Fibroblast of peridontal ligament (primary cell): ENCODE data around the gene ARL15.

Experiments
- DNase-seq: peaks from one replicate; pipeline ENCODE4 v3.0.0-alpha.2; 2010; ENCODE audit errors: extremely low read depth

Gene ARL15

GRCh38 chr5:54159153-54159892, 151.1 kb downstream of the ARL15 start:
- DNase-seq: no peak

GRCh38 chr5:54156577-54156976, 153.8 kb downstream of the ARL15 start:
- DNase-seq: no peak

GRCh38 chr5:54150841-54151240, 159.5 kb downstream of the ARL15 start:
- DNase-seq: no peak

- no peak for DNase-seq
Measured at GRCh38 chr5:54148858-54149257, 161.5 kb downstream of the ARL15 start.

GRCh38 chr5:54148067-54148845, 162.1 kb downstream of the ARL15 start:
- DNase-seq: peak; percentile 70

GRCh38 chr5:54146916-54147315, 163.5 kb downstream of the ARL15 start:
- no peak for DNase-seq

- DNase-seq: peak; percentile 34
Measured at GRCh38 chr5:54146390-54146789, 164.0 kb downstream of the ARL15 start.

GRCh38 chr5:54140247-54140840, 170.0 kb downstream of the ARL15 start:
- no peak for DNase-seq

- DNase-seq: no peak
Measured at GRCh38 chr5:54136516-54137440, 173.6 kb downstream of the ARL15 start.

GRCh38 chr5:54135042-54135441, 175.3 kb downstream of the ARL15 start:
- peak; percentile 72 for DNase-seq

GRCh38 chr5:54133917-54134316, 176.5 kb downstream of the ARL15 start:
- DNase-seq: no peak

- DNase-seq: no peak
Measured at GRCh38 chr5:54120473-54120872, 189.9 kb downstream of the ARL15 start.

GRCh38 chr5:54117957-54118356, 192.4 kb downstream of the ARL15 start:
- DNase-seq: no peak

- DNase-seq: no peak
Measured at GRCh38 chr5:54115735-54116403, 194.5 kb downstream of the ARL15 start.

- peak; percentile 22 for DNase-seq
Measured at GRCh38 chr5:54113060-54113459, 197.3 kb downstream of the ARL15 start.

GRCh38 chr5:54109626-54110330, 200.6 kb downstream of the ARL15 start:
- peak; percentile 30 for DNase-seq

GRCh38 chr5:54108136-54108535, 202.2 kb downstream of the ARL15 start:
- DNase-seq: peak; percentile 21

GRCh38 chr5:54103871-54104270, 206.5 kb downstream of the ARL15 start:
- no peak for DNase-seq

GRCh38 chr5:54098267-54098666, 212.1 kb downstream of the ARL15 start:
- no peak for DNase-seq

- no peak for DNase-seq
Measured at GRCh38 chr5:54095969-54096368, 214.4 kb downstream of the ARL15 start.
